Measurements from ENCODE around the gene ADCK2.

DNA sequence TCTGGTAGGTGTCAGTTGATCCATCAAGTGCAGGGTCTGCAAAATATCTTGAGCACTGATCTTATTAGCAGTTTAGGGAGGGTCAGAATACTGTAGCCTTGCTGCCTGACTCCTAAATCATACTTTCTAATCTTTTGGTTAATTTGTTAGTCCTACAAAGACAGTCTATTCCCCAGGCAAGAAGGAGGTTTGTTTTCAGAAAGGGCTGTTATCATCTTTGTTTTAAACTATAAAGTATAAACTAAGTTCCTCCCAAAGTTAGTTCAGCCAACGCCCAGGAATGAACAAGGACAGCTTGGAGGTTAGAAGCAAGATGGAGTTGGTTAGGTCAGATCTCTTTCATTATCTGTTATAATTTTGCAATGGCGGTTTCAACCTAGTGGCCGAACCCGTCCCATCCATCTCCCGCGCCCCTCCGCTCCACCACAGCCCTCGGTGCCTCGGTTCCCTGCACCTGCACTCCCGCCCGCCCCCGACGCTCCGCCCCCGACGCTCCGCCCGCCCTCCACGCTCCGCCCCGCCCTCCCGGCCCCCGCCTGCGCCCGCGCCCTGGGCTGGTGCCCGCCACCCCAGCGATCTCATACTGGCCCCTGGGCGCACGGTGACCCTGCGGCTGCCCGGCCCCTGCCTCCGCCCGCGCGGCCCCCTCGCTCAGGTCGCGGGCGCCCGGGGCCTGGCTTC, at the start of gene ADCK2:
- TF ChIP-seq, protein P1, sequence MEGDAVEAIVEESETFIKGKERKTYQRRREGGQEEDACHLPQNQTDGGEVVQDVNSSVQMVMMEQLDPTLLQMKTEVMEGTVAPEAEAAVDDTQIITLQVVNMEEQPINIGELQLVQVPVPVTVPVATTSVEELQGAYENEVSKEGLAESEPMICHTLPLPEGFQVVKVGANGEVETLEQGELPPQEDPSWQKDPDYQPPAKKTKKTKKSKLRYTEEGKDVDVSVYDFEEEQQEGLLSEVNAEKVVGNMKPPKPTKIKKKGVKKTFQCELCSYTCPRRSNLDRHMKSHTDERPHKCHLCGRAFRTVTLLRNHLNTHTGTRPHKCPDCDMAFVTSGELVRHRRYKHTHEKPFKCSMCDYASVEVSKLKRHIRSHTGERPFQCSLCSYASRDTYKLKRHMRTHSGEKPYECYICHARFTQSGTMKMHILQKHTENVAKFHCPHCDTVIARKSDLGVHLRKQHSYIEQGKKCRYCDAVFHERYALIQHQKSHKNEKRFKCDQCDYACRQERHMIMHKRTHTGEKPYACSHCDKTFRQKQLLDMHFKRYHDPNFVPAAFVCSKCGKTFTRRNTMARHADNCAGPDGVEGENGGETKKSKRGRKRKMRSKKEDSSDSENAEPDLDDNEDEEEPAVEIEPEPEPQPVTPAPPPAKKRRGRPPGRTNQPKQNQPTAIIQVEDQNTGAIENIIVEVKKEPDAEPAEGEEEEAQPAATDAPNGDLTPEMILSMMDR (IDR thresholded peaks at IDR 0.05 in 4 of 5, conservative IDR thresholded peaks at IDR 0.05 in 1 of 5), result no peak
- peak in 1 of 2 donors; percentile 44 for TF ChIP-seq POLR2A (IDR thresholded peaks at IDR 0.05)
